ENCODE results near the gene RSPH6A.

- TF ChIP-seq CTCF (IDR thresholded peaks at IDR 0.05; ENCODE audit: insufficient read depth, low read length, poor library complexity, severe bottlenecking) (no peak), EZH2phosphoT487 (conservative IDR thresholded peaks at IDR 0.05; ENCODE audit: low read length) (no peak)
Measured at GRCh38 chr19:45757695-45758094, 57.4 kb downstream of the RSPH6A start.
